ENCODE results near the gene ATP5IF1. TPM values are rescaled to one million over a fixed set of nuclear protein-coding genes. Genes with fewer than 3 reads are reported as not detected.
A peak's percentile ranks its signal among the peaks of the same experiment; 100 is the strongest.

The ATP5IF1 gene
- total RNA-seq, 1 donor, result 51.8 TPM

- TF ChIP-seq, protein P1, sequence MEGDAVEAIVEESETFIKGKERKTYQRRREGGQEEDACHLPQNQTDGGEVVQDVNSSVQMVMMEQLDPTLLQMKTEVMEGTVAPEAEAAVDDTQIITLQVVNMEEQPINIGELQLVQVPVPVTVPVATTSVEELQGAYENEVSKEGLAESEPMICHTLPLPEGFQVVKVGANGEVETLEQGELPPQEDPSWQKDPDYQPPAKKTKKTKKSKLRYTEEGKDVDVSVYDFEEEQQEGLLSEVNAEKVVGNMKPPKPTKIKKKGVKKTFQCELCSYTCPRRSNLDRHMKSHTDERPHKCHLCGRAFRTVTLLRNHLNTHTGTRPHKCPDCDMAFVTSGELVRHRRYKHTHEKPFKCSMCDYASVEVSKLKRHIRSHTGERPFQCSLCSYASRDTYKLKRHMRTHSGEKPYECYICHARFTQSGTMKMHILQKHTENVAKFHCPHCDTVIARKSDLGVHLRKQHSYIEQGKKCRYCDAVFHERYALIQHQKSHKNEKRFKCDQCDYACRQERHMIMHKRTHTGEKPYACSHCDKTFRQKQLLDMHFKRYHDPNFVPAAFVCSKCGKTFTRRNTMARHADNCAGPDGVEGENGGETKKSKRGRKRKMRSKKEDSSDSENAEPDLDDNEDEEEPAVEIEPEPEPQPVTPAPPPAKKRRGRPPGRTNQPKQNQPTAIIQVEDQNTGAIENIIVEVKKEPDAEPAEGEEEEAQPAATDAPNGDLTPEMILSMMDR (IDR thresholded peaks at IDR 0.05; ENCODE audit: extremely low read depth, low read depth, low read length), result no peak
- peaks cover 35% of the 10 kb centered on the region for H4K20me1 ChIP-seq (ENCODE audit: insufficient read depth, low read length)
- H3K9me3 ChIP-seq (ENCODE audit: low read depth, low read length), result no peaks in the 10 kb centered on the region
- peak within 1 kb of the TSS; percentile 66 for H2AFZ ChIP-seq (ENCODE audit: low read length)
- peaks cover 25% of the 10 kb centered on the region for H3K4me1 ChIP-seq (ENCODE audit: insufficient read depth, low read length)
- DNase-seq (ENCODE audit: insufficient read length, low spot score, missing footprints), result peak; percentile 98
- peaks cover 50% of the 10 kb centered on the region for H3K79me2 ChIP-seq (ENCODE audit: insufficient read depth, low read length)
- H3K4me3 ChIP-seq (ENCODE audit: insufficient read depth, low read length), result peak within 1 kb of the TSS; percentile 93
- no peaks in the 10 kb centered on the region for H3K27me3 ChIP-seq (ENCODE audit: insufficient read depth, low read length)
- H3K36me3 ChIP-seq (ENCODE audit: insufficient read depth, low read length), result no peaks in the 10 kb centered on the region
- H3K4me2 ChIP-seq (ENCODE audit: insufficient read depth, low read length), result peak within 1 kb of the TSS; percentile 83
- H3K27ac ChIP-seq (ENCODE audit: low read depth, low read length), result peak within 1 kb of the TSS; percentile 89
Measured at GRCh38 chr1:28259252-28259933, 23.5 kb downstream of the ATP5IF1 start, which contains the start of gene SESN2. Gene SESN2 (plus strand): TSS chr1:28259518. CDS start chr1:28259848, 330 bp downstream.

GRCh38 chr1:28259934-28260802 is 24.2 kb downstream of the ATP5IF1 start:
- Histone ChIP-seq H3K4me1 (ENCODE audit: insufficient read depth, low read length) (peaks cover 25% of the 10 kb centered on the region), H3K4me2 (ENCODE audit: insufficient read depth, low read length) (peak overlapping the region; percentile 83), H3K27ac (ENCODE audit: low read depth, low read length) (peak overlapping the region; percentile 89), H3K36me3 (ENCODE audit: insufficient read depth, low read length) (no peaks in the 10 kb centered on the region), H2AFZ (ENCODE audit: low read length) (peak overlapping the region; percentile 47), H3K79me2 (ENCODE audit: insufficient read depth, low read length) (peaks cover 57% of the 10 kb centered on the region), H3K4me3 (ENCODE audit: insufficient read depth, low read length) (peak overlapping the region; percentile 93), H4K20me1 (ENCODE audit: insufficient read depth, low read length) (peaks cover 42% of the 10 kb centered on the region), H3K9me3 (ENCODE audit: low read depth, low read length) (no peaks in the 10 kb centered on the region), H3K27me3 (ENCODE audit: insufficient read depth, low read length) (no peaks in the 10 kb centered on the region)
- peak; percentile 93 for DNase-seq (ENCODE audit: insufficient read length, low spot score, missing footprints)
- TF ChIP-seq, protein P1 (IDR thresholded peaks at IDR 0.05; ENCODE audit: extremely low read depth, low read depth, low read length), result no peak

DNA sequence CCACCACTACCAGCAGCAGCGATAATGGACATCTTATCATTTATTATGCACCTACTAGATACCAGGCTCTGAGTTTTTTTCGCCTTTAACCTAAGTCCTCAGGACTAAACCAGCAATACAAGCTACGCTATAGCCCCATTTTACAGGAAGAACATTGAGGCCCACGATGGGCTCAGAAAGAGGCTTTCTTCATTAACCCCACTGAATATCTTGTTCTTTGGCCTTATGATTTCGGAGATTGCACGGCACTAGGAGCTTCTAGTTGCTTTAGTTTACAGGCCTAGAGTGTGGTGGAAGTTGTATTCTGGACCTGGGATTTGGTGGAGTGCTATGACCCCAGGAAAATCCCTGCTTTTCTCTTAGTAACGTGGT is 24.9 kb downstream of the ATP5IF1 start:
- no peak for DNase-seq (ENCODE audit: insufficient read length, low spot score, missing footprints)
- Histone ChIP-seq H3K36me3 (ENCODE audit: insufficient read depth, low read length) (no peaks in the 10 kb centered on the region), H2AFZ (ENCODE audit: low read length) (no peak overlapping the region), H3K27ac (ENCODE audit: low read depth, low read length) (no peak overlapping the region), H3K4me3 (ENCODE audit: insufficient read depth, low read length) (peak overlapping the region; percentile 93), H4K20me1 (ENCODE audit: insufficient read depth, low read length) (peaks cover 43% of the 10 kb centered on the region), H3K4me1 (ENCODE audit: insufficient read depth, low read length) (peaks cover 25% of the 10 kb centered on the region), H3K4me2 (ENCODE audit: insufficient read depth, low read length) (peak overlapping the region; percentile 83), H3K79me2 (ENCODE audit: insufficient read depth, low read length) (peaks cover 63% of the 10 kb centered on the region), H3K9me3 (ENCODE audit: low read depth, low read length) (no peaks in the 10 kb centered on the region), H3K27me3 (ENCODE audit: insufficient read depth, low read length) (no peaks in the 10 kb centered on the region)
- TF ChIP-seq, protein P1 (IDR thresholded peaks at IDR 0.05; ENCODE audit: extremely low read depth, low read depth, low read length), result no peak

DNA sequence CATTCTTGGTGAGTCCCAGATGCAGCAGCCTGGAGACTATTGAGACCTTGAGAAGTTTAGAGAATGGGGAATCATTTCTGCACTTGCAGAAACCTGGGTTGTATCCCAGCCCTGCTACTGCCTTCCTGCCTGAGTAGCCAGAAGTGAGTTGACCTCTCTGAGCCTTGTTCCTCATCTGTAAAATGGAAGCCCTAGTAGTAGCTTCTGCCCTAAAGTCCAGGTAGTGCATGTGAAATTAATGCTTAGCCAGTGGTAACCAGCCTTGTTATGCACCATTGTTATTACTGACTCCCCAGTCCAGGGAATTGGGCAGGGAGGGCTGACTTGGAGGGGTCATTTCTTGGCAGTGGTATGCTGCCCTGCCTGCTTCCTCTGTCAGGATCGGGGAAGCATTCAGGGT is 29.0 kb downstream of the ATP5IF1 start:
- no peak for DNase-seq (ENCODE audit: insufficient read length, low spot score, missing footprints)
- Histone ChIP-seq H4K20me1 (ENCODE audit: insufficient read depth, low read length) (peaks cover 75% of the 10 kb centered on the region), H3K36me3 (ENCODE audit: insufficient read depth, low read length) (no peaks in the 10 kb centered on the region), H2AFZ (ENCODE audit: low read length) (no peak overlapping the region), H3K4me1 (ENCODE audit: insufficient read depth, low read length) (peaks cover 15% of the 10 kb centered on the region), H3K4me3 (ENCODE audit: insufficient read depth, low read length) (no peak overlapping the region), H3K27ac (ENCODE audit: low read depth, low read length) (no peak overlapping the region), H3K79me2 (ENCODE audit: insufficient read depth, low read length) (peaks cover 98% of the 10 kb centered on the region), H3K4me2 (ENCODE audit: insufficient read depth, low read length) (no peak overlapping the region), H3K9me3 (ENCODE audit: low read depth, low read length) (no peaks in the 10 kb centered on the region), H3K27me3 (ENCODE audit: insufficient read depth, low read length) (no peaks in the 10 kb centered on the region)
- TF ChIP-seq, protein P1 (IDR thresholded peaks at IDR 0.05; ENCODE audit: extremely low read depth, low read depth, low read length), result no peak

All from osteoblast (primary cell).